Smooth muscle cell (in vitro differentiated cells): Measurements from ENCODE around the gene FCGR1A. TPM values are rescaled to one million over a fixed set of nuclear protein-coding genes. Genes with fewer than 3 reads are reported as not detected.
A peak's percentile ranks its signal among the peaks of the same experiment; 100 is the strongest.
"Not testable (repeated sequence)": the region's sequence is repeated elsewhere in the genome, so short reads cannot be mapped to it uniquely, and the experiment has no call there.

Source experiments
- DNase-seq: peaks from one replicate; lab custom pipeline; 2025; ENCODE audit not compliant: unreplicated experiment; lab: John Stamatoyannopoulos, UW
- H2AFZ ChIP-seq: fragments of 200-600 bp; sonication (generic); 2 replicates; pipeline ENCODE4 v1.6.0; 2016; ENCODE audit warnings: antibody characterized with exemption, low read depth, mild to moderate bottlenecking
- H3F3A ChIP-seq: fragments of 200-600 bp; sonication (generic); 2 replicates; pipeline ENCODE4 v1.6.0; 2017; ENCODE audit warnings: antibody characterized with exemption, low read depth
- H3K27ac ChIP-seq: fragments of 200-600 bp; sonication (generic); 2 replicates; pipeline ENCODE4 v1.5.1; 2016; ENCODE audit warnings: low read depth, mild to moderate bottlenecking
- H3K27me3 ChIP-seq: fragments of 200-600 bp; sonication (generic); 2 replicates; pipeline ENCODE4 v1.6.1; 2016; ENCODE audit warnings: low read depth, mild to moderate bottlenecking
- H3K36me3 ChIP-seq: fragments of 200-600 bp; sonication (generic); 2 replicates; pipeline ENCODE4 v1.5.1; 2016; ENCODE audit warnings: low read depth
- H3K4me1 ChIP-seq: fragments of 200-600 bp; sonication (generic); 2 replicates; pipeline ENCODE4 v1.5.1; 2016; ENCODE audit warnings: low read depth
- H3K4me2 ChIP-seq: fragments of 200-600 bp; sonication (generic); 2 replicates; pipeline ENCODE4 v1.6.0; 2016; ENCODE audit warnings: mild to moderate bottlenecking
- H3K4me3 ChIP-seq: fragments of 200-600 bp; sonication (generic); 2 replicates; pipeline ENCODE4 v1.5.1; 2016; ENCODE audit warnings: mild to moderate bottlenecking
- H3K79me2 ChIP-seq: fragments of 200-600 bp; sonication (generic); 2 replicates; pipeline ENCODE4 v1.6.0; 2016; ENCODE audit warnings: low read depth, mild to moderate bottlenecking
- H3K9ac ChIP-seq: fragments of 200-600 bp; sonication (generic); 2 replicates; pipeline ENCODE4 v1.6.0; 2016; ENCODE audit warnings: low read depth
- H3K9me3 ChIP-seq: fragments of 200-600 bp; sonication (generic); replicated peaks from 2 replicates; pipeline ENCODE4 v1.5.1; 2016; ENCODE audit warnings: low read depth
- H4K20me1 ChIP-seq: fragments of 200-600 bp; sonication (generic); 2 replicates; pipeline ENCODE4 v1.6.0; 2016; ENCODE audit warnings: low read depth
- WGBS: methylation state at CpG from one replicate; pipeline ENCODE4 v1.1.7; 2016; ENCODE audit warnings: low lambda C conversion rate; 5-methylcytosine and 5-hydroxymethylcytosine counted together
- polyA plus RNA-seq: library from polyadenylated mRNA; unstranded; fragments of >200 nt; fragmentation: Nextera tagmentation; extraction: Ambion mirVana; gene quantifications from 2 replicates; pipeline ENCODE4 v1.2.1, GENCODE V29; 2016
- total RNA-seq: library from RNA; depleted of rRNA; stranded (reverse); fragments of >200 nt; gene quantifications from 2 replicates; pipeline ENCODE4 v1.2.3, GENCODE V29; 2014

FCGR1A gene
- total and polyA plus RNA-seq, 2 experiments from 2014 or later: not detected

DNA sequence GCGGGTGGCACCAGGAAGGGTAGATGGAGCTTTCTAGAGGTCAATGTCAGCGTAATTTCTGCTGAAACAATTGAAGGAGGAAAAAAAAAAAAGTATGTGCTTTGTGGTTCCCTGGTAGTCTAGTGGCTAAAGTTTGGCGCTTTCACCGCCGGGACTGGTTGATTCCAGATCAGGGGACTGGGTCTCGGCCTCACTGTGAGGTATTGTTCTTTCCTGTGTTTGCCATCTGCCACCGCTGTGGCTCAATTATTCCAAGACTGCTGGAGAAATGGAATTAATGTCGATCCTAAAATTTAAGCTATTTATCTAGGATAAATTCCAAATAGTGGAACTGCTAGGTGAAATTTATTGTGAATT, 34.4 kb upstream of the FCGR1A start:
- not testable (repeated sequence) for H4K20me1 ChIP-seq, H3K79me2 ChIP-seq, H3F3A ChIP-seq, H3K27ac ChIP-seq, H3K36me3 ChIP-seq, H3K4me3 ChIP-seq, H3K9me3 ChIP-seq, DNase-seq, H3K27me3 ChIP-seq, H3K4me1 ChIP-seq, H3K9ac ChIP-seq, H2AFZ ChIP-seq
- 16% methylated on average over 7 of the region's 8 CpGs for WGBS
- H3K4me2 ChIP-seq: peak overlapping the region; percentile 57

DNA sequence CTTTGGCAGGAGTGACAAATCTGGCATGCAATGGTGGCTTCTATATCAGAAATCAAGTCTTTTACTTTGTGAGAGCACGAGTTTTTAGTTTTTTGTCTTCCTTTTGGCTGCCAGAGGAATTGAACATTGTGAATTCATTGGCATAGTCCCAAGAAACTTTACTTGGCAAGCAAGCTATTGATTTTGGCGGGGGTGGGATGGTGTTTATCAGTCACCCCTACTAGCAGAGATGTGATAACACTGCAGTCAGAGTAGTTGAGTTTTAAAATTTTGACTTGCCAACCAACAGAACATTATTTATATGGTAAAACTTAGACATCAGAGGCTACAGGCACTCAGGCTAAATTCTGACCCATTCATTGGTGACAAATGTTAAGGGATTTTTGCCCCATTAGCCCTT, 31.9 kb upstream of the FCGR1A start:
- 89% methylated on average over 2 of the region's 2 CpGs for WGBS
- not testable (repeated sequence) for H3K27ac ChIP-seq, H2AFZ ChIP-seq, H3K4me2 ChIP-seq, H3F3A ChIP-seq, H3K9ac ChIP-seq, H3K4me1 ChIP-seq, H3K36me3 ChIP-seq, H3K79me2 ChIP-seq, H3K27me3 ChIP-seq, H3K9me3 ChIP-seq, H3K4me3 ChIP-seq, H4K20me1 ChIP-seq, DNase-seq

DNA sequence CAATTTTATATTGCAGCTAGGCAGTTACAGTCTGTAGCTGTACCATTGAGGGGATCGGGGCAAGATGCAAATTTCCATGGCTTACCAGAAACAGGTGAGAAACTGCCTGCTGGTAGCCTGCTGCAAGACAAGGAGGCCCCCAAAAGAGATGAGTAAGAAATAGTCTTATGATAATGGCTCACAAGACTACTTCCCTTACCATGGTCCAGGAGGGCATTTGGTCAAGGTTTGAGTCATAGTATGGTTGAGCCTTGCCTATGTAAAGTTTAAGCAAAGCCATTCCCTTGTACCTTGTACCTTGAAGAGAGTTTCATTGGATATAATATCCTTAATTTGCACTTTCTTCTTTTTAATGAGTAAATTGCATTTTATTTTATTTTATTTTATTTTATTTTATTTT, 30.3 kb upstream of the FCGR1A start:
- H2AFZ ChIP-seq, H3K4me1 ChIP-seq, H3F3A ChIP-seq, H3K27ac ChIP-seq, H3K27me3 ChIP-seq, H3K4me3 ChIP-seq, DNase-seq, H3K4me2 ChIP-seq, H3K9me3 ChIP-seq, H4K20me1 ChIP-seq, H3K36me3 ChIP-seq, H3K9ac ChIP-seq, H3K79me2 ChIP-seq: not testable (repeated sequence)
- 83% methylated on average over 1 of the region's 1 CpG for WGBS

DNA sequence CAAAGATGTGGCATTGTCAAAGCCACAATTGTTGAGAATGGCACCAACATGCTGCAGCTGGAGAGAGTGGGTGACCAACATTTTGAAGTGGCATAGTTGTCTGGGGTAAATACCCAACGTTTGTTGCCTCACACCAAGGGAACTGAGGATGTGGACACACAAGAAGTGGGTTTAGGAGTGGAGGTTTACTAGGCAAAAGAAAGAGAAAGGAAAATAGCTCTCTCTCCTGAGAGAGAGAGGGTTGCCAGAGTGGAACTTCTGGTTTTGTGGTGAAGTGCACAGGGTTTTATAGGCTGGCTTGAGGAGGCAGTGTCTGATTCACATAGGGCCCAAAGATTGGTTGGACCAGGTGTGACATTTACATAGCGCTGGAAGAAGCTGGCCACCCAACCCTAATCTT, 29.0 kb upstream of the FCGR1A start:
- not testable (repeated sequence) for H3K9me3 ChIP-seq, H3F3A ChIP-seq, H3K79me2 ChIP-seq, H3K27ac ChIP-seq, H3K4me1 ChIP-seq, H3K36me3 ChIP-seq, H3K27me3 ChIP-seq, H4K20me1 ChIP-seq, H3K4me2 ChIP-seq, H3K4me3 ChIP-seq, H2AFZ ChIP-seq, DNase-seq, H3K9ac ChIP-seq
- WGBS: 74% methylated on average over 1 of the region's 2 CpGs

DNA sequence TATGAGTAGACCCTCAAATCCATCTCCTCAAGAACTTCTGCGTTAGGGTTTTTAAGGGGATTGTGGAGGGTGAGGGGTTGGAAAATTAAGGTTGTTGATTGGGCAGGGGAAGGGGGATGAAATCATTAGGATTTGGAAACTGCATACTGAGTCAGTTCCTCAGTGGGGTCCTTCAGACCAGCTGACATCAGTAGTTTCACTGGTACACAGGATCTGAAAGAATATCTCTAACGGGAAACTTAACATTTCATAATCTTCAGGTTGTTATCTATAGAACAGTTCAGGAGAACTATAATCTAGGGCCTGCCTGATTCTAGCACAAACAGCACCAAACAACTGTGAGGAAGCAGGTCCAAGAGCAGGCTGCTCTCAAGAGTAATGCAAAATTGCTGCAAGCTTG, 27.2 kb upstream of the FCGR1A start:
- DNase-seq, H3K79me2 ChIP-seq, H3K27ac ChIP-seq, H3K4me1 ChIP-seq, H3K36me3 ChIP-seq, H2AFZ ChIP-seq, H3K9me3 ChIP-seq, H3F3A ChIP-seq, H3K4me3 ChIP-seq, H3K4me2 ChIP-seq, H3K9ac ChIP-seq, H3K27me3 ChIP-seq, H4K20me1 ChIP-seq: not testable (repeated sequence)
- WGBS: 77% methylated on average over 2 of the region's 2 CpGs

DNA sequence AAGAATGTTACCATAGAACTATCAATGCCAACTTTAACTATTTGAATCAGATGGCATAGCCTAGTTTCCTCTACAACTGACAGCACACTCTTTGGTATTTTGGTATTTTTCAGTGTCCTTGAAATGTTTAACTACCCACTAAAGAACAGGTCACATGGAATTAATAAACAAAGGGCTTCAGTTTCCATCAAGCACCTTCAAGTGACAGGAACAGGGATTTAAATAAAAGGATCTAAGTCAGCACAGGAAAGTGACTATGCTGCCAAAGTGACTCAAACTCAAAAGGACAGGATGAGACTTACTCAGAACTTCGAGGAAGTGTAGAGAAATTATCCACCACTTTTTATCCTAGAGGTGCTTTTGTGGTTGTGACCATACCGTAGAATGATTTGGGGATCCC, 20.2 kb upstream of the FCGR1A start:
- H3K27ac ChIP-seq, H3K9me3 ChIP-seq, H3K4me3 ChIP-seq, H3K4me1 ChIP-seq, H3K4me2 ChIP-seq, DNase-seq, H3K9ac ChIP-seq, H4K20me1 ChIP-seq, H3K79me2 ChIP-seq, H2AFZ ChIP-seq, H3K27me3 ChIP-seq, H3K36me3 ChIP-seq, H3F3A ChIP-seq: not testable (repeated sequence)
- WGBS: 78% methylated on average over 2 of the region's 2 CpGs

DNA sequence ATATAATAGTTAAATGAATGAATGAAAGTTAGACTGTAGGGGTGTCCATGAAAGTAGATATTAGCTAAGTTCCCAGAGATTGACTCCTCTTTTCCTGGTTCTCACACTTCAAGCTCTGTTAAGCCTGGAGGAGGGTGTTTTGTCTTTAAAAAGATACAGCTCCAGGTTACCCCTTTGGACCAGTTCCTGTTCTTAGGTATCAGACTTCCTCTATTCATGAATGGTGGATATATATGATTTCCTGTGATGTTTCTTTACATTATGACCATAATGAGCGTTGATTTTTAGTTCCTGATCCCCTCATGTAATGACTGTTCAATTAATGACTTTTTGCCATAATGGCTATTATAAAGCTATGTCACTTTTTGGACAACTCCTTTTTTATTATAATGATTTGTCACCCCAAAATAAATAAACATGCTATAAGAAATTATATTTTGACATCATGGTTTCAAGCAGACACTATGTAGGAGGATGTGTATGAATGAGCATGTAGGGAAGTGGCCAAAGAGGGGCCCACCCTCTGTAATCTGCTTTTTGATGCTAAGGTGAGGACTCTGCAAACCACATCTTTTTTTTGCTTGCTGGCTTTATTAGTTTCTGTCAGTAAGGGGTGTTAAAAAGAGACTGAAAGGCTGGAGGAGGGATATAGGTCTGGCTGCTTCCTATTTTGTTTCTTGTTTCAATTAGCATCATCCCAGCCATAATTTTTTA, 18.2 kb upstream of the FCGR1A start:
- not testable (repeated sequence) for H3K9ac ChIP-seq, H3K4me1 ChIP-seq, H4K20me1 ChIP-seq, H3F3A ChIP-seq, H3K4me3 ChIP-seq, DNase-seq, H3K79me2 ChIP-seq, H3K4me2 ChIP-seq, H2AFZ ChIP-seq, H3K27me3 ChIP-seq, H3K36me3 ChIP-seq, H3K9me3 ChIP-seq, H3K27ac ChIP-seq
- 95% methylated on average over 1 of the region's 1 CpG for WGBS

DNA sequence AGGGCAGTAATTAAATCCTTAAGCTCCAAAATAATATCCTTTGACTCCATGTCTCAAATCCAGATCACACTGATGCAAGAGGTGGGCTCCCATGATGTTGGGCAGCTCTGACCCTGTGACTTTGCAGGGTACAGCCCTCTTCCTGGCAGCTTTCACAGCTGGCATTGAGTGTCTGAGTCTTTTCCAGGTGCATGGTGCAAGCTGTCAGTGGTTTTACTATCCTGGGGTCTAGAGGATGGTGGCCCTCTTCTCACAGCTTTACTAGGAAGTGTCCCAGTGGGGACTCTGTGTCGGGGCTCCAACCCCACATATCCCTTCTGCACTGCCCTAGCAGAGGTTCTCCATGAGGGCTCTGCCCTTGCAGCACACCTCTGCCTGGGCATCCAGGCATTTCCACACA, 16.3 kb upstream of the FCGR1A start:
- not testable (repeated sequence) for H3F3A ChIP-seq, H3K4me1 ChIP-seq, H3K36me3 ChIP-seq, H3K4me3 ChIP-seq, DNase-seq, H4K20me1 ChIP-seq, H3K9ac ChIP-seq, H3K4me2 ChIP-seq, H3K27me3 ChIP-seq, H3K9me3 ChIP-seq, H2AFZ ChIP-seq, H3K79me2 ChIP-seq, H3K27ac ChIP-seq
- WGBS: 86% methylated on average over 1 of the region's 1 CpG

DNA sequence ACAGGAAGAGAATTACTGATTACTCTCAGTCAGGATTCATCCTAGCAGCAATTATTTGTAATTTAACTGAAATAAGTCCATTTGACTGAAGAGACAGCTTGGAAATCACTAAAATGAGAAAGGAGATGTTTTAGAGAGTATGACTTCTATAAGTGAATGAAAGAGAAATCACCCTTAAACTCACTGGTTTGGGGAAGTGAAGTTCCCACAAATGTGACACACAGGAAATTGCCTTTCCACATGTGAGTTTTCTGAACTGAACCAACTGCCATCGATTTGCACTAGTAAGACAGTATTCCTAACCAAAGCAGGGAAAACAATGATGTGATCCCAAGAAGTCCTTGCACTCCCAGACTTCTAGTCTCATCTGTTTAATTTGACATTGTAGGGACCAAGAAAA, 13.3 kb upstream of the FCGR1A start:
- not testable (repeated sequence) for H3K4me1 ChIP-seq, H3K36me3 ChIP-seq, H3K27me3 ChIP-seq, H3K4me2 ChIP-seq, H3K9me3 ChIP-seq, H4K20me1 ChIP-seq, DNase-seq, H3K79me2 ChIP-seq, H3K4me3 ChIP-seq, H3K9ac ChIP-seq, H2AFZ ChIP-seq, H3K27ac ChIP-seq, H3F3A ChIP-seq
- WGBS: no CpG with 5 or more reads among the region's 1 CpG
